ENCODE measurements around the gene RPS19.
A peak's percentile ranks its signal among the peaks of the same experiment; 100 is the strongest.

RPS19 gene

GRCh38 chr19:41879670-41880328 is 19.7 kb downstream of the RPS19 start:
- no peak for DNase-seq

- no peak for DNase-seq
Measured at GRCh38 chr19:41880329-41880708, 20.3 kb downstream of the RPS19 start.

- peak; percentile 57 for DNase-seq
Measured at GRCh38 chr19:41882568-41883462, 22.8 kb downstream of the RPS19 start, which contains the start of gene ARHGEF1. Gene ARHGEF1, plus strand, starts transcription at chr19:41883184. Its CDS starts 4,899 bp downstream, at chr19:41888083.

GRCh38 chr19:41883463-41883820 is 23.4 kb downstream of the RPS19 start:
- DNase-seq = no peak

GRCh38 chr19:41883821-41884733 is 24.0 kb downstream of the RPS19 start:
- DNase-seq = peak; percentile 90

- peak; percentile 74 for DNase-seq
Measured at GRCh38 chr19:41886761-41887710, 27.0 kb downstream of the RPS19 start.

GRCh38 chr19:41887711-41888382 is 27.8 kb downstream of the RPS19 start:
- DNase-seq = peak; percentile 89

- DNase-seq = no peak
Measured at GRCh38 chr19:41888926-41889325, 28.9 kb downstream of the RPS19 start.

- DNase-seq = no peak
Measured at GRCh38 chr19:41889896-41890295, 29.8 kb downstream of the RPS19 start.

GRCh38 chr19:41890936-41891335 is 30.9 kb downstream of the RPS19 start:
- DNase-seq = no peak

GRCh38 chr19:41892173-41892902 is 32.3 kb downstream of the RPS19 start:
- DNase-seq = no peak

- no peak for DNase-seq
Measured at GRCh38 chr19:41893899-41894298, 33.8 kb downstream of the RPS19 start.

GRCh38 chr19:41894350-41894749 is 34.3 kb downstream of the RPS19 start:
- DNase-seq = no peak

GRCh38 chr19:41895745-41896580 is 35.9 kb downstream of the RPS19 start:
- DNase-seq = no peak

- no peak for DNase-seq
Measured at GRCh38 chr19:41896581-41896942, 36.5 kb downstream of the RPS19 start.

- no peak for DNase-seq
Measured at GRCh38 chr19:41897181-41897580, 37.1 kb downstream of the RPS19 start.

GRCh38 chr19:41897820-41898219 is 37.8 kb downstream of the RPS19 start:
- no peak for DNase-seq

GRCh38 chr19:41898235-41898634 is 38.2 kb downstream of the RPS19 start:
- DNase-seq = no peak

- DNase-seq = no peak
Measured at GRCh38 chr19:41901707-41902360, 41.8 kb downstream of the RPS19 start.

Measured in stimulated activated CD4-positive, alpha-beta T cell treated with anti-CD3 and anti-CD28 coated beads, Interleukin-4, amount 100 ng/mL, for 24 hours (primary cell).